ENCODE results near the gene TSPAN18.

TSPAN18 gene

DNA sequence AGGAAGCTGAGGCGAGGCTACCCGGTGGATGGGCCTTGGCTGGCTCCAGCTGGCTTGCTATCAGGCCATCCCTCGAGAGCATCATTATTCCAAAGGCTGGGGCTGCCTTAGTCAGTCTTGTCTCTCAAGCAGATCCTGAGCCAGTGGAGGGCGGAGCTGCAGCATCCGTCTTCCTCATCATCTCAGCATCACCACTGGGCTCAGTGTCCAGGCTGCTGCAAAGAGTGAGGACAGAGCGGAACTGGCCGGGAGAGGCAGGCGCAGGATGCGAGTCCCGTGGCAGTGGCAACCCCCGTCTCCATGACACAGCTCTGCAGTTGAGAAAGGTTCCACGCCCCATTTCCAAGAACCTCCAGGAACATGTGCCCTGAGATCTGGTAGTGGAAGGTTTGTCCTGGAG lies 219.5 kb downstream of the TSPAN18 start:
- Mint-ChIP-seq H3K36me3 (peaks cover 33 to 51% of the 10 kb centered on the region in 2 donors), H3K9me3 (no peaks in the 10 kb centered on the region), H3K27ac (peak overlapping the region; percentile 42), H3K27me3 (no peaks in the 10 kb centered on the region), H3K4me3 (no peak overlapping the region), H3K4me1 (peaks cover 76 to 82% of the 10 kb centered on the region in 2 donors)
- ATAC-seq (replicated peaks) (no peak), DNase-seq (no peak)

DNA sequence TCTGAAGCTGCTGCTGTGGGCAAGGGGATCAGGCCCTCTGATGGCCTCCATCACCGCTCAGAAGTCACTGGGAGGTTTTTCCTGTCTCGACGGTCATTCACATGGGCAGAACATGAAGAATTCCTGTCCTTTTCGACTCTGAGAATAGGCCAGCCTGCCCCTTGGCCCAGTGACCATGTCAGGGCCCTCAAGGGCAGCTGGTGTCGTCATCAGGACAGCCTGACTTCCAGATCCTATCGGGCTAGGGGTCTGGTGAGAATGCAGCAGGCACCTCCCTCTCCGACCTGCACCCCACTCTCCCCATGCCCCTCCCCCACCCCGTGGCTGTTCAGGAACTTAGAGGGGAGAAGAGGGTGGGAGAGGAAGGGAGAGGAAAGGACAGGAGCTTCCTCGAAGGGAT lies 220.4 kb downstream of the TSPAN18 start:
- H3K27ac Mint-ChIP-seq, result peak overlapping the region; percentile 65
- H3K36me3 Mint-ChIP-seq, result peaks cover 29 to 44% of the 10 kb centered on the region in 2 donors
- no peak for DNase-seq
- peaks cover 70 to 82% of the 10 kb centered on the region in 2 donors for H3K4me1 Mint-ChIP-seq
- no peak for ATAC-seq (replicated peaks)
- H3K4me3 Mint-ChIP-seq, result peak overlapping the region in 1 of 2 donors; percentile 17
- H3K9me3 Mint-ChIP-seq, result no peaks in the 10 kb centered on the region
- no peaks in the 10 kb centered on the region for H3K27me3 Mint-ChIP-seq

DNA sequence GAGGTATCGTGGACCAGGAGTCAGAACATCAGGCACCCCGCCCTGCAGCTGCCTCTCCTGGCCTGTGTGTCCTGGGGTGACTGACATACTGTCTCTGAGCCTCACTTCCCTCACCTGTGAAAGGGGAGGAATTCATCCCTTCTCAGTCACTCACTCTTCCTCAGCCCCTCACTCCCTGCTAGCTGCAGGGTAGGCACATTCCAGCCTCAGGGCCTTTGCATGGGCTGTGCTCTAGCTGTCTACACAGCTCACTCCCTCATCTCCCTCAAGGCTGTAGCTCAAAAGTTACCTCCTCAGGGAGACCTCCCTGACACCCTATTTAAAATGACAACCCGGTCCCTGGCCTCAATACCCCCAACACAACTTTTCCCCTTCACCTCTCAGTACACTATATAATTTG lies 221.4 kb downstream of the TSPAN18 start:
- H3K27ac Mint-ChIP-seq, result peak overlapping the region; percentile 47
- H3K9me3 Mint-ChIP-seq, result no peaks in the 10 kb centered on the region
- H3K27me3 Mint-ChIP-seq, result no peaks in the 10 kb centered on the region
- DNase-seq (no peak), ATAC-seq (replicated peaks) (no peak)
- peaks cover 23 to 37% of the 10 kb centered on the region in 2 donors for H3K36me3 Mint-ChIP-seq
- H3K4me3 Mint-ChIP-seq, result peak overlapping the region in 1 of 2 donors; percentile 40
- H3K4me1 Mint-ChIP-seq, result peaks cover 60 to 73% of the 10 kb centered on the region in 2 donors

DNA sequence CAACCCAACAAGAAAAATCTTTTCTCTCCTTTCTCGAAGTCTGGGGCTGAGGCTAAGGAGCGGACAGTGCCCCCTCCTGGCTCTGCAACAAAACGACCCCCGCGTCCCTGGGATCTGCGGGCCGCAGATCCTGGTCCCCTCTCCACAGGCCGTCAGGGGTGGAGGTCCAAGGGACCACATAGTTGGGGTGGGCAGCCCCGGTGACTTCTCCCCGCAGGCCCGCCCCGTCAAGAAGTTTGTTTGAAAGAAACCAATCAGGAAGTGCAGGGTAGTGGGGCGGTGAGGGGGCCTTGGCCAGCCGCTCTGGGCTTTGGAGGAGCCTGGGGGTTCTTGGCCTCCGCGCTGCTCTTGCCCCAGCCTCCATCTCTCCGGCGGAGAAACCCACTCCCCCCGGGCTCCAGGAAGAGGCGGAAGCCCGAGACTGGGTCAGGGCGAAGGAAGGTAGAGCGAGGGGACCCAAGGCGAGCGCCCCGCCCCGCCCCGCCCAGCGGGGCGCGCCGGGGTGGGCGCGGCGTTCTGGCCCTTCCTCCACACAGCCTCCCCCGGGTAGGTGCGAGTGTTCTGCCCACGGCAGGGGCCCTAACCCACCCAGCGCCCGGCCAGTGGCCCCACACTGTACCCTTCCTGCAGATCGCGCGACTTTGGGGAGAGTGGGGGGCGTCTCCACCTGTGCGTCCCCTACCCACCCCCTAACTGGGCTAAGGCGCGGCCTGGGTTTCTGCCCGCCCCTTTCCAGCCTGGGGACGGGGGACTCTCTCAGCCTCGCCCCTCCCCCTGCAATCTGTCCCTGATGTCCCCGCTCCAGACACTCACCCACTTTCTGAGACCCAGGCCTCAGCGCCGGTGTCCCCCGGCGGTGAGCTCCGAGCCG lies 222.6 kb downstream of the TSPAN18 start:
- H3K9me3 Mint-ChIP-seq, result no peaks in the 10 kb centered on the region
- H3K27ac Mint-ChIP-seq, result peak overlapping the region; percentile 94
- peaks cover 50 to 65% of the 10 kb centered on the region in 2 donors for H3K4me1 Mint-ChIP-seq
- no peaks in the 10 kb centered on the region for H3K27me3 Mint-ChIP-seq
- ATAC-seq (replicated peaks), result peak; percentile 57 to 59
- H3K36me3 Mint-ChIP-seq, result peaks cover 17 to 26% of the 10 kb centered on the region in 2 donors
- DNase-seq, result peak; percentile 41
- H3K4me3 Mint-ChIP-seq, result peak overlapping the region; percentile 93 to 98

DNA sequence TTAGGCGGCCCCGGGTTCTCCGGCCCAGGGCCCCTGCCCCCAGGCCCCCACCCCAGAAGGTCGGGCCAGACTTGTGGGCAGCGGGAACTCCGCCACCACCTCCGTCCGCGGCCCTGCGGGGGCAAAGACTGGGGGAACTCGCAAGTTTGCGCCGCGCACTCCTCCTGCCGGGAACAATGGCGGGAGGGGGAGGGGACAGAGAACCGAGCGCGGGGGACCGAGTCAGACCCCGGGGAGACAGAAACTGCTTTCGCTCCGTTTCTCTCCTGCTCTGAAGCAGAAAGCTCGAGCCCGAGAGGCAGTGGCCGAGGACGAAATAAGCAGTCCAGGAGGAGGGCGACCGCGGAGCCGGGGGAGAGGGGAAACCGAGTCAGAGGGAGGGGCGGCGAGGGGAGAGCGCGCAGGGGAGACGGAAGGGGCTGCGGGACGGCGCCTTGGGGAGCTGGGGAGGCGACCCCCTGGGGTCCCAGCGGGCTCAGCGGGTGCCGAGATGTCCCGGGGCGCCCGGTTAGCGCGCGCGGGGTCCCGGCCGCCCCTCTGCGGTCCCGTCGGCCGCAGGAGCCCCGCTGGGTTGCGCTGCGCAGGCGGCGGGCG lies 223.4 kb downstream of the TSPAN18 start:
- Mint-ChIP-seq H3K4me3 (peak overlapping the region; percentile 93 to 98), H3K36me3 (peaks cover 16 to 19% of the 10 kb centered on the region in 2 donors), H3K4me1 (peaks cover 49 to 65% of the 10 kb centered on the region in 2 donors), H3K9me3 (no peaks in the 10 kb centered on the region), H3K27ac (peak overlapping the region; percentile 92), H3K27me3 (no peaks in the 10 kb centered on the region)
- ATAC-seq (replicated peaks), result peak; percentile 32 to 33
- no peak for DNase-seq

DNA sequence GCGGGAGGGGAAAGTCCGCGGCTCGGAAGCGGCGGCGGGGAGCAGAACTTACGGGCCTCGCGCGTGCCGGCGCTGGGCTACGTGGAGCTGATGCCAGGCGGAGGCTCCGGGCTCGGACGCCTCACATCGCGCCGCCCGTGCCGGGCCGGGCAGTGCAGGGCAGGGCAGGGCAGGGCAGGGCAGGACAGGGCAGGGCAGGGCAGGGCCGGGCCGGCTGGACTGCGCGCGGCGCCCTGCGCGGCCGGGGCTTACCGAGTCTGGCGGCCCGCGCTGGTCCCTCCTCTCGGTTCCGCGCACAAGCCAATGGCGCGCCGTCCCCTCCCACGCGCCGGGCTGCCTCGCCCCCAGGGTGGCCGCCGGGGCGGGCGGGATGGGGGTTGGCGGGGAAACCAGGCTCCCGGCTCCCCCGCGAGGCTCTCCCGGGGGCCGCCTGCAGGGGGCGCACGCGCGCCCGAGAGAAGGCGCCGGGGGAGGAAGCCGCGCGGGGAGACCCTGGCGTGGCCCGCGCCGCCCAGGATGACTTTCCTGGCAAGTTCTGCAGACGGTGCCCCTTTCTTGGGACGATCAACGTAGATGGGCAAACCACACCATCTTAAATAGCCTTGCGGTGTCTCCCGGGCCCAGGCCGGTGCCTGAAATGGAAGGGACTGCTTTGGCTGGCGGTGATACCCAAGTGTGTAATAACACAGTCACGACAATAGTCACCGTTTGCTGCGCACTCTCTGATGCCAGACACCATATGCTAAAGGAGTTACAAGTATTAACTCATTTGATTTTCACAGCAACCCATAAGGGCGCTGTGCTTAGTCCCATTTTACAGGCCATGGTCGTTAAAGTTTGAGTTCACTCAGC lies 224.1 kb downstream of the TSPAN18 start, which contains the start of gene TP53I11:
Gene TP53I11 (minus strand): TSS at position 259 of the 852 bp plus-strand sequence. CDS start 12,548 bp downstream, outside the sequence.
- DNase-seq, result peak; percentile 81
- Mint-ChIP-seq H3K9me3 (no peaks in the 10 kb centered on the region), H3K4me1 (peaks cover 48 to 65% of the 10 kb centered on the region in 2 donors), H3K36me3 (peaks cover 15 to 18% of the 10 kb centered on the region in 2 donors), H3K4me3 (peak within 1 kb of the TSS; percentile 93 to 98), H3K27me3 (no peaks in the 10 kb centered on the region), H3K27ac (peak within 1 kb of the TSS; percentile 92)
- peak; percentile 75 to 79 for ATAC-seq (replicated peaks)

DNA sequence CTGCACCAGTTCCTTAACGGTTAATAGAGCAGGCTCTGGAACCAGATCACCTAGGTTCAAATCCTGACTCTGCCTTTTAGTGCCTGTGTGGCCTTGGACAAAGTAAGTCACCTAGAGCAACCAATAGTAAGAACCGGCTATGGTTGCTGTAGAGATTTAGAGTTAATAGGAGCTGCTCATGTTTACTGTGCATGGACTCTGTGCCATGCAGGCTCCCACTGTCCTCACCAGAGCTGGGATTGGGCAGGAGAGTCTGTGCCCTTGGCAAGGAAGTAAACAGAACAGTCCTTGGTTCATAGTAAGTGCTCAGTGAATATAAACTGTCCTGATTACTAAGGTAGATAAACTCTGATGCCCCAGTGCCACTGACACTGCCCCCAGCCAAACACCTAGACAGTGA lies 225.3 kb downstream of the TSPAN18 start:
- peaks cover 6 to 7% of the 10 kb centered on the region in 2 donors for H3K36me3 Mint-ChIP-seq
- no peak for ATAC-seq (replicated peaks)
- no peaks in the 10 kb centered on the region for H3K27me3 Mint-ChIP-seq
- H3K27ac Mint-ChIP-seq, result no peak overlapping the region
- H3K4me3 Mint-ChIP-seq, result no peak overlapping the region
- DNase-seq, result no peak
- H3K9me3 Mint-ChIP-seq, result no peaks in the 10 kb centered on the region
- peaks cover 37 to 55% of the 10 kb centered on the region in 2 donors for H3K4me1 Mint-ChIP-seq

DNA sequence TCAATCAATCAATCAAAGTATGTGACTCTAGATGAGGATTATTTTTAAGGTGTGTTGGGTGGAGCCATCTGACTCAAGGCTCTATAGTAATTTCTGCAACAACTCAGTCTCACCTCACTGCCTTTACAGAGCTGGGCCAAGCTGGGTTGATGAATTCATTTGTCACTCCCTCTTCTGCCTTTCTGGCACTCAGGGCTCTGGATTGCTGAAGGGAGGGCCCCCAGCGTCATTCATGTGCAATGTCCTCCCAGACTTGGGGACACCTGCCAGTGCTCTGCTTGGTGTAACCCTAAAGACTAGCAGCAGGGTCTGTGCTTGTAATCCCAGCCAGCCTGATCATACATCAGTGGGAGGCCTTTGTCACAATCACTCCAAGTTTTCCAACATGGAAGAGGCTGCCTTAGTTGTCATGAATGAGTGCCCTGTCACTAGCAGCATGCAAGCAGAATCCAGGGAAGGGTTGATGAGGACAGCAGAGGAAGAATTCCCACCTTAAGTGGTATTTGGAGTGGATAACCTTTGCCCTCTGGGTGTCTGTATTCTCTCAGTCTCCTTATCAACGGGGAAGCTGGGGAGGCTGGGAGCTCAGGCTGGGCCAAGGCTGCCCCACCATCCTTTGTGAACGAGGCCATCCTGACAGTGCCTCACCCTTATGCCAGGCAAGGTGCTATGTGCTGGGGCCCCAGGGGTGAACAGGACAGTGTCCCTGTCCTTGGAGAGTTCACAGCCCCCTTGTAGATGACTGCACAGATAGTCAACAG lies 225.9 kb downstream of the TSPAN18 start:
- Mint-ChIP-seq H3K4me3 (no peak overlapping the region), H3K27me3 (no peaks in the 10 kb centered on the region), H3K36me3 (peaks cover 5 to 6% of the 10 kb centered on the region in 2 donors), H3K27ac (no peak overlapping the region), H3K4me1 (peaks cover 31 to 49% of the 10 kb centered on the region in 2 donors), H3K9me3 (no peaks in the 10 kb centered on the region)
- no peak for ATAC-seq (replicated peaks)
- no peak for DNase-seq

DNA sequence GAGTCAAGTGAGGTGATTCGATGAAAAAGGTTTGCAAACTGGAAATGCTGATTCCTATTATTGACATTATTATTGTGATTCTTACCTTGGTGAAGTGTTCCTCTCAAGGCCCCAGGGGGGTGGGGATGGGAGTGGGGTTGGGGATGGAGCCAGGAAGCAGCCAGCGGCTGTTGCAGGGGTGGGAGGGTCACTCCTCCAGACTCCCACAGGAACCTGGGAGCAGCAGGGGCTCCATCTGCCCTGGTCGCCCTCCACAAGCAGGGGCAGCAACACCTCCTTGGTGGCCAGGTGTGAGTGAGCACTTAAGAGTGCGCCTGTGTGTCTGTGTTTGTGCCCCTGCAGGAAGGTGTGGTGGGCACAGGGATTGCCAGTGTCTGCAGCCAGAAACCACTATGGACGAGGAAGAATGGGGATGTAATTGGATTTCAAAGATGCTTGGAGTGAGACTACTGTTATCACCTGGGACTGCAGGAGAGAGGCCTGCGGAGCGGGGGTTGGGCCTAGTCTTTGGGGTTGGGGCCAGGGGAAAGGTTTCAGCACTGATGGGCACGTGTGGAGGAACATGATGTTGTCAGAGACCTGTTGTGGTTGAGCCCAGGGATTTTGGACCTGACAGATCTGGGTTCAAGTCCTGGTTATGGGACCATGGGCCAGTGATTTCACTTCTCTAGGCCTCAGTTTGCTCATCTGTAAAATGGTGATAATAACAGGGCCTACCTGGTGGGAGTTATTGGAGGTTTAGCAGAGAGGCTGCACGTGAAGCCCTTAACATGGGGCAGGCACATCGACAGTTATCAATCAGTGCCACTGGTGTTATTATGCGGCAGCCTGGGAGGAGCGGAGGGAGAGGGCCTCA lies 227.5 kb downstream of the TSPAN18 start:
- peak overlapping the region; percentile 49 for H3K27ac Mint-ChIP-seq
- H3K4me1 Mint-ChIP-seq, result peaks cover 19 to 39% of the 10 kb centered on the region in 2 donors
- peaks cover 0 to 1% of the 10 kb centered on the region in 2 donors for H3K36me3 Mint-ChIP-seq
- no peaks in the 10 kb centered on the region for H3K9me3 Mint-ChIP-seq
- ATAC-seq (replicated peaks) (no peak), DNase-seq (no peak)
- no peak overlapping the region for H3K4me3 Mint-ChIP-seq
- H3K27me3 Mint-ChIP-seq, result no peaks in the 10 kb centered on the region

DNA sequence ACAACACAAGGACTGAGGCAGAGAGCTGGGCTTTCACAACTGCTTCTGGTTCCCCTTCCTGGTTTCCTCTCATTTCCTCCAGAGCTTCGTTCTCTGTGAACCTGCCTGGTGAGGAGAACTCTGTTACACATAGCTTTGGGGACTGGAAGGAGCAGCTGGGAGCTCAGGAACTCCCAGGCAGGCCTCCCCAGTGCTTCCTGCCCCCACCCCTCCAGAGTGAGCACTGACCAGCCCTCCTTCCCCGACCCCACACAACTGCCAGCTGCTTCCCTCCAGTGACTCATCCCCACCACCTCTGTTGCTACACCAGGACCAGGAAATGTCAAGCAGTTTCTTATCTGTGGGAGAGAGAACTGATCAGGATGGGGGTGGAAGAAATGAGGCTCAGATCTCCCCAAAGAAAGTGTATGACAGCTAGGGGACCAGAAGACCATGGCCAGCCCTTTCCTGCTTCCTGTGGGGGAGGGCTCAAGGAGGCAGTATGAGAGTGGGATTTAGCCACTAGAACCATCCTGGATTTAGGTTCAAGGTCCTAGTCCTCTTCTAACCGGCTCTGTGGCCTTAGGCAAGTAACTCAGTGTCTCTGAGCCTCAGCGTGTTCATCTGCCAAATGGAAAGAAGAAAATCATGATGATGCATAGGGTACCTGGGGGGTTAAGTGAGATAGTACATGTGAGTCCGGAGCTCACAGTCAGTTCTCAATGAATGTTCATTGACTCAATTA lies 228.4 kb downstream of the TSPAN18 start:
- no peaks in the 10 kb centered on the region for H3K27me3 Mint-ChIP-seq
- H3K27ac Mint-ChIP-seq, result peak overlapping the region; percentile 72
- peaks cover 19 to 37% of the 10 kb centered on the region in 2 donors for H3K4me1 Mint-ChIP-seq
- DNase-seq (no peak), ATAC-seq (replicated peaks) (peak in 1 of 2 donors; percentile 28)
- no peaks in the 10 kb centered on the region for H3K9me3 Mint-ChIP-seq
- H3K4me3 Mint-ChIP-seq, result no peak overlapping the region
- H3K36me3 Mint-ChIP-seq, result no peaks in the 10 kb centered on the region

DNA sequence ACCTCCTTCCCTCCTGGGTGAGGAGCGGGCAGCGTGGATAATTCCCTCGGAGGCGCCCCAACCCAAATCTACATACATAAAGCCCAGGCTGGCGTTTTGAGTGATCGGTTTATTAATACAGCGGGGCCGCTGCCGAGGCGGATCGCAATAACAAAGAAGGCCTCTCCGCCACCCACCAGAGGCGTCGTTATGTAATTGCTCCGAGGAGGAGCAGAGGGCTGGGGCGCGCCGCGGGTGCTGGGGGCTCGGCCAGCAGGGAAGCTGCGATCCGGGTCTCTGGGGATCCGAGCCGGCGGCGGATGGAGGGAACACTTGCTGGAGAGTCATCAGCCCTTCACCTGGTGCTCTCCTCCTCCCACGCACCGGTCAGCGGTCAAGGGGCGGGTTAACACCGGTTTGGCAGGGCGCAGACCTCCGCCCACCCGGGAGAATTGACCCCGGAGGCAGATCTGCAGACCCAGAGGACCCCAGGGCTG lies 230.3 kb downstream of the TSPAN18 start:
- no peaks in the 10 kb centered on the region for H3K27me3 Mint-ChIP-seq

More for the DNA sequence above, 230.3 kb downstream of the TSPAN18 start:
- Mint-ChIP-seq H3K4me1 (peaks cover 17 to 29% of the 10 kb centered on the region in 2 donors), H3K27ac (no peak overlapping the region), H3K9me3 (no peaks in the 10 kb centered on the region), H3K36me3 (no peaks in the 10 kb centered on the region), H3K4me3 (no peak overlapping the region)
- ATAC-seq (replicated peaks) (no peak), DNase-seq (no peak)
